Stimulated activated CD8-positive, alpha-beta memory T cell treated with anti-CD3 and anti-CD28 coated beads, Interleukin-2, amount 100 ng/mL, for 1 hour (primary cell): Measurements from ENCODE around the gene ARRDC4.

Experiments
- DNase-seq, 2 donors: peaks; one replicate each; pipeline ENCODE4 v3.0.0-alpha.2; 2020; ENCODE audit warnings: low read depth in 2 of 2

The ARRDC4 gene

DNA sequence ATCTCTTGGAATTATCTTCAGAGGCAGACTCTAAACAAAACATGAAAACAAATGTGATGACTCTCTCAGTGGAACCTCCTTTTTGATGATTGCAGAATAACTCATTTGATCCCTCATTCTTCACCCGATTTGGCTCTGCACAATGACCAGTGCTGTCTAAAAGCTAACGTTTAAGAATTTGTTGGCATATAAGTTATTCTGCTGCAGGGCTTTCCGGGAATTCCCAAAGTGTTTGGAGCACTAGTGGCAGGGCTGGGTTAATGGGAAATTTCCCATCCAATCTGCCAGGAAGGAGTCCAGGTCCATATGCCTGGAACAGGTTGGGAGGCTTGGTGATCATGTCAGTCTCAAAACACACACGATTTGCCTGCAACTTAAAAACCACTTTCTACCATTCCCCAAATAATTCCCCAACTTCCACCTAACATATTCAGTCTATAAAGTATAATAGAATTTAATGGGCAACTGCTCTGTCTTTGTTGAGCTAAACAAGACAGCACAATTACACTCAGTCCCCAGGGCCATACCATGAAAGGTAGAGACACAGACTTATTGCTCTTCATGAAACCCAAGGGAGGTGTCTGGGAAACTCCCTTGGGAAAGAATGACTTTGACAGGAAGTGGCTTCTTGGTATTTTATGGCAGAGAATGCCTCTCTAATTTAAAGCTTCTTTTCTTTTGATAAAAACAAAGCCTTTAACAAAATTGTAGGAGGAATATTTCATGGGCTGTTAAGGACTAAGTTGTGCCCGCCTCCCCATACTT is 38.0 kb downstream of the ARRDC4 start:
- no peak for DNase-seq

DNA sequence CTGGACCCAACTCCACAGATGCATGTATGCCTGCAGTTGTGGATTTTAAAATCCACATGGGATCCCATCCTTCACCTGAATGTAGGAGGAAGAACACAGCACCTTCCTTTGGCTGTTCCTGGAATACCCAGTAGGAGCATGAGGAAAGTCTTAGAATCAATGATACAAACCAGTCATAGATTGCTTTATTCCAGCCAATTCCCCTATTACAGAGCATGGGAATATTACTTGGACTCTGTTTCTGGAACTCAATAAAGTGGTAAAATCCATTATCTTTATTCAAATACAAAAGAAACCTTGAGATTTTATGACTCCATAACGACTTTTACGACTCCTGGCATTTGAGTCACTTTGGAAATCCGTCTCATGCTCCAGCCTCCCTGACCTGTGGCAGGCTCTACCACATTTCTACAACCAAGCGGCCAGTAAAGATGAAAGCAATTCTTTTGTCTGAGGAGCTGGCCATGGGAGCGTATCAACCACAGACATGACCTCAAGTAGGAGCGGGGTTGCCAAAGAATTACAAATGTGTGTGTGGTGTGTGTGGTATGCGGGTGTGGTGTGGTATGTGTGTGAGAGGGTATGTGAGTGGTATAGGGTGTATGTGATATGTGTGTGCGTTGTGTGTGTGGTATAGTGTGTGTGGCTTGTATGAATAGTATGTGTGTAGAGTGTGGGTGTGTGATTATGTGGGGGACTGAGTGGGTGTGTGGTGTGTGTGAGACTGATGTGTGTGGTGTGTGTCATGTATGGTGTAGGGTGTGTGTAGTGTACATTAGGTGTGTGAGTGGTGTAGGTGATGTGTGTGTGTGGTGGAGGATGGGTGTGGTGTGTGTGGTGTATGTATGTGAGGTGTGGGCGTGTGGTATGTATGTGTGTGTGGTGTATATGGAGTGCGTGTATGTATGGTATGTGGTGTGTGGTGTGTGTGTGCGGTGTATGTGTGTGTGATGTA is 40.0 kb downstream of the ARRDC4 start:
- no peak for DNase-seq

DNA sequence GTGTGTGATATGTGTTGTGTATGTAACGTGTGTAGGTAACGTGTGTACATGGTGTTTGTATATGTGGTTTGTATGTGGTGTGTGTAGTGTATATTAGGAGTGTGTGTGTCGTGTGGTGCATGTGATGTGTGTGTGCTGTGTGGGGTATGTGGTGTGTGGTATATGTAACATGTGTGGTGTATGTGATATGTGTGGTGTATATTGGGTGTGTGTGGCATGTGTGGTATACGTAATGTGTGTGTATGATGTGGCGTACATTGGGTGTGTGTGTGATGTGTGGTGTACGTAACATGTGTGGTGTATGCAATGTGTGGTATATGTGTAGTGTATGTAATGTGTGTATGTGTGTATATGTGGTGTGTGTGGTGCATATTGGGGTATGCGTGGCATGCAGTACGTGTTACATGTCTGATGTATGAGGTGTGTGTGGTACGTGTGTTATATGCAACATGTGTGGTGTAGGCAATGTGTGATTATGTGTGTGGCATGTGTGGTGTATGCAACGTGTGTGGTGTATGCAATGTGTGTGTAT is 41.2 kb downstream of the ARRDC4 start:
- no peak for DNase-seq

DNA sequence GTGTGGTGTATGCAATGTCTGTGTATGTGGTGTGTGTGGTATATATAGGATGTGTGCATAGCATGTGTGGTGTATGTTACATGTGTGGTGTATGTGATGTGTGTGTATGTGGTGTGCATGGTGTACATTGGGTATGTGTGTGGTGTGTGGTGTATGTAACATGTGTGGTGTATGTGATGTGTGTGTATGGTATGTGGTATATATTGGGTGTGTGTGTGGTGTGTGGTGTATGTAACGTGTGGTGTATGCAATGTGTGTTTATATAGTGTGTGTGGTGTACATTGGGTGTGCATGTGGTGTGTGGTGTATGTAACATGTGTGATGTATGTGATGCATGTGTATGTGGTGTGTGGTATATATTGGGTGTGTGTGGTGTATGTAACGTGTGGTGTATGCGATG is 41.9 kb downstream of the ARRDC4 start:
- no peak for DNase-seq

DNA sequence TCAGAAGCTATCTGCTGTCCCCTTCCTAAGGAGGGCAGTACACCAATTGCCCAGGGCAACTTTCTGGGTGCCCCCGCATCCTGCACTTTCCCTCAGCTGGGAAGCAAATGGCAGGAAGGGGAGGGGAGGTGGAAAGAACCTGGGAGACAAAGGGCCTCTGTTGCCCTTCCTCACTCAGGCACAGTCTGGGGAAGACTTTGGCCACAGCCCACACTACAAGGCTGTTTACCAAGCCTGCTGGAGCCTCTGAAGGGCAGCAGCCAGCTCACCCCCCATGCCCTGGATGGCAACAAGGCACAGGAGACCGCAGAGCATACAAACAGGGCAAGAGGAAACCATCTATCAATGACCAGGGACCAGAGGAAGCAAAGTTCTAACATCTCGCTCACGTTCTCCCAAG is 42.4 kb downstream of the ARRDC4 start:
- DNase-seq = no peak

DNA sequence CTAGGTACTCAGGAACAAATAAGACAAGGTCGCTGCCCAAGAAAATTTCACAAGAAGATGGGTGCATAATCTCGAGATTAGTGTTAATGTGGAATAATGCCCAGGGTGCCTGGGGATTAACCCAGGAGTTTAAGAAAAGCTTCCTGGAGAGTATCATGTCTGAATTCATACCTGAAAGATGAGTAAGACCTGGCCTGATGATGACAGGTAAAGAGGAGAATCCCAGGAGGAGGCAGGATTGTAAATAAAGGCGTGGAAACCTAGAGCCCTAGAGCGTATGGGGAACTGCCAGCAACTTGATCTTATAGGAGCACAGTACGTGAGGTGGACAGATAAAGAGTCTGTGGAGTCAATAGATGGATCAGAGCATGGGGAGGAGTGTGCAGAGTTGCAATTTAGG is 43.0 kb downstream of the ARRDC4 start:
- no peak for DNase-seq

DNA sequence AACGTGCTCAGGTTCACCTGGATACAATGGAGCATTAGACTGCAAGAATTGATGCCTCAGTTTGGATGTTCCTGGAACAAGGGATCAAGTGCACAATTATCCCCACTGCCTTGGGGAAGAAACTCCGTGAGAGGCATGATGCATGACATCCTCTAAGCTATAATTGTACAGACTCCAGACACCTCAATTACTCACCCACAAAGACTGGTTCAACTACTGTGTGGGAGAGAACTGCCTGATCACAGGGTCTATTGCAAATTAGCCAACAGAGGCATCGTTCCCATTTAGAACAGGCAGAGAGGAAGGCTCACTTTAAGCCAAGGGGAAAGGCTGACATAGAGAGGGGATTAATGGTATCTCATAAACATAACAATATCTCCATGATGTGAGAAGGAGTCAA is 43.5 kb downstream of the ARRDC4 start:
- DNase-seq = no peak

DNA sequence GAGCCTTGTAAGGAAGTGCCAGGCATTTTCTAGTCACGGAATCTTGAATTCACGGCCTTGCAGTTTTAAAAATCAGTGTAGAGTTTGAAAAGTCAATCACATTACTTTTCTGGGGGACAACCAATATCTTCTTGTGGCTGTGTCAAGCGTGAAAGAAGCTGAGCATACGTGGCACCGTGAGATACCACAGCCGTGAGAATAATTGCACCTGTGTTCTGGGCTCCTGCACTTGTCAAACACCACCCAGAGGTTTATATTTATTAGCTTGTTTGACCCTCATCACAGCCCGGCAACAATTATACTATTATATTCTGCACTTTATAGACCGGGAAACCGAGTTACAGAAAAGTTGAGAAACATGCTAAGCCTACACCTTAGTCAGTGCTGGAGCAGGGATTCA is 45.2 kb downstream of the ARRDC4 start:
- no peak for DNase-seq

DNA sequence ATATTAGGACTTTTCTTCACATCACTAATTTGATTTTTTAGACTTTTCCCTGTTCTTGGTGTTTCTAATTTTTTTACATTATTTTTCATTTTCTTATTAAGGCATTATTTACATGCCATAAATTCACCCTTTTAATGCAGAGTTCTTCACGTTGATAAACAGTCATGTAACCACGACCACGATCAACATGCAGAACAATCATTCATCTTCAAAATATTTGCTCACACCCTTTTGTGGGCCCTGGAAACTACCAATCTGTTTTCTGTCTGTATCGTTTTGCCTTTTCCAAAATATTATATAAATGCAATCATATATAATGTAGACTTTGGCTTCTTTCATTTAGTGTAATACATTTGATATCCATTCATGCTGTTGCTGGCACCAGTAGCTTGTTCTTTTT is 48.7 kb downstream of the ARRDC4 start:
- no peak for DNase-seq

DNA sequence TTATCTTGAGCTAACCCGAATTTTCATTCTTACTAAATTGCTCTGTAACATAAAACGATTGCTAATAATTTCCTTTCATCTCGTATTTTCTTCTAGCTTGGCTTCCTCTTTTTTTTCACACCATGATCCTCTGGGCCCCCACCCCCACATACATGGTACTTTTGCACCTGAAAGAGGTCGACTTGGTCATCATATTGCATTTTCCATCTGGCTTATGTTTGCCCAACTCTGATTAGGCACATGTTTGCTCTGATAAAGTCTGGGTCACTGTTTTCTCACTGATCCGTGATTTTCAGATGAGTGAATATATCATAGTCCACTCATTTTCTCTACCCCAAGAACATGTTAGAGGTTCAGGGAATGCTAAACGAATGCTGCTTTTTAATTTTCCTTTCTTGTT is 49.5 kb downstream of the ARRDC4 start:
- DNase-seq = no peak

DNA sequence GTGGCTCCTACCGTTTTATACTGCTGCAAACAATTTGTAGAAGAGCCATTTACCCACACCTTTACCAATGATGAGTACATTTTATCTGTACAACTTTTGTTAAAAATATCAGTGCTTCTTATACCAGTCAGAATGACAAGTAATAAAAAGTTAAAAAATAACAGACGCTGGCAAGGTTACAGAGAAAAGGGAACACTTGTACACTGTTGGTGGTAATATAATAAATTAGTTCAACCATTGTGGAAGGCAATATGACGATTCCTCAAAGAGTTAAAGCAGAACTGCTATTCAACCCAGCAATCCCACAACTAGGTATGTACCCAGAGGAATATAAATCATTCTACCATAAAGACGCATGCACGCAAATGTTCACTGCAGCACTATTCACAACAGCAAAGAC is 51.9 kb downstream of the ARRDC4 start:
- DNase-seq = no peak

DNA sequence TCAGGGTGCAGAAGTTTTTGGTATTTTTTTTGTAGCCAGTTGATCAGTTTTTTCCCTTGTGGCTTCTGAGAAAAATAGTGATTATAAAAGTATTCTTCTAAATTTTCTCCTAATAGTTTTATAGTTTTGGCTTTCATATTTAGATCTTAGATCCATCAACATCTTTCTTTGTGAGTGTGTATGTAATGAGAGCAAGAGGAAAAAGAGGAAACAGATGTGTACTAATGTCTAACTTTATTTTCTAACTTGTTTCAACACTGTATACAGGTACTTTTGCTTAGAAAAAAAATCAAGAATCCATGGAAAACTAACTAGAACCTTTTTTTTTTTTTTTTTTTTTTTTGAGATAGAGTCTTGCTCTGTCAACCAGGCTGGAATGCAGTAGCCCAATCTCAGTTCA is 53.1 kb downstream of the ARRDC4 start:
- DNase-seq = no peak

DNA sequence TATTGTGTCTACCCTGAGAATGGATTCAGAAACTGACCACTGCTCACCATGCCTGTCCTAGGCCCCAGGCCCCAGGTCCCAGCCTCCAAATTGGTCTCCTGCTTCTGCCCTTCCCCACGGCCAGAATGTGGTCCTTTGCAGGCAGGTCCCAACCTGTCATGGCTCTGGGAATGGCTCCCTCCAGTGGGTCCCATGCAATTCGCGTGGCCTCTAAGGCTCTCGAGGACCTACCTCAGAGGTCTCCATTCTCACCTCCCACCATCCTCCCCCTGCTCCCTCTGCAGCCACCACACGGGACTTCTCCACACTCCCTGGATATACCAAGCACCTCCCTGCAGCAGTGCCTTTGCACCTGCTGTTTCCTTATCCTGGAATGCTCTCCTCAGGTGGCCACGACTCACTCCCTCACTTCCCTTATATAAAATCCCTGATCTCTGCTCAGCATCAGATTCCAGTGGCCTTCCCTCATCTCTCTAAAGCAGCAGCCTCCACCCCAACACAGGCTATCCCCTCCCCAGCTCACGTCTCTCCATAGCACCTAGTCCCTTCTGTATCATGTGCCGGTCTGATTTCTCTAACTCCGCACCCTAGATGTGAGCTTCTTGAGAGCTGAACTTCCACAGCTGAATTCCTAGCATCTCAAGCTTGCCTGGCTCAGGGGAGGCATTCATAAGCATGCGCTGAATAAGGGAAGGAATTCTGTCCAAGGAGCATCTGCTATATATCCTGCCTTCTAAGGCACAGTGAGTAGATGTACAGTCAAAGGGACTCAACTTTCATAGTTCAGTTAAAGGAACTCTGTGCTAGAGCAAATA is 56.9 kb downstream of the ARRDC4 start:
- no peak for DNase-seq

DNA sequence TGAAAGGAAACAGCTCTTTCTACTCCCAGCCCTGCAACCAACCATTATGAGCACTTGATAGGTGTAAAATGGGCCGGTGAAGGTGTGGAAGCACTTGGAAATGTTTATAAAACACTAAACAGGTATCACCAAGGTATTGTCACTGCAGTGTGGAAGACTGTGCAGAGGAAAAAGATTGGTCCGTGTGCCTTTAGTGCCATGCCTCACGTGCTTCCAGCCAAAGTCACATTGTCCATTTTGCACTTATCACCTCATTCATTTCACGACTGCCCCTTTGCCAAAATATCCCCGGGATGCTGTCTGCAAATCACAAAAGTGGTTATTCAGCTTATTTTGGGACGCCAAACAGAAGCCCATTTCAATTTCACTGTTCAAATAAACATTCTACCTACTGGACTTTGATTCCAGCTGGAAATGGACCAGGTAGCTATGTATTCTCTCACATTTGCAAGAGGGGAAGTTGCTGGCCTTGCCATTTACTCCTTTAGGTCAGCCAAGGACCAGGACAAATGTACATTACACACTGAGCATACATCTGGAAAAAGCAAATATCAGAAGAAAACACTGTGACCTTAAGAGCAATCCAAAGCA is 58.4 kb downstream of the ARRDC4 start:
- DNase-seq = no peak
